Stomach (tissue), 4 donors: ENCODE measurements around the gene ARHGAP4.

Source experiments
- EP300 ChIP-seq: sonication (generic); formaldehyde crosslinking; IDR thresholded peaks from one replicate; pipeline ENCODE4 v1.6.1; 2017; ENCODE audit warnings: antibody characterized with exemption
- POLR2A ChIP-seq, 4 donors: fragments of 450-650 bp; IDR thresholded peaks; one replicate each; pipeline ENCODE4 v1.6.1; 2016; ENCODE audit warnings: antibody characterized with exemption in 4 of 4, control low read depth in 2 of 4, mild to moderate bottlenecking in 1 of 4, moderate library complexity in 1 of 4
- POLR2AphosphoS5 ChIP-seq, 3 donors: sonication (generic); formaldehyde crosslinking; IDR thresholded peaks; one replicate each; pipeline ENCODE4 v1.6.1; 2016; ENCODE audit warnings: antibody characterized with exemption in 3 of 3
- TF ChIP-seq, protein P1 (sequence below), 7 experiments: fragments of 450-650 bp in 4 of 7; fragments of 200-600 bp in 3 of 7; sonication (generic) in 3 of 7; IDR thresholded peaks; one replicate each; pipeline ENCODE4 v1.5.1; 2016 to 2019; ENCODE audit warnings: antibody characterized with exemption in 7 of 7, control low read depth in 2 of 7, mild to moderate bottlenecking in 1 of 7

DNA sequence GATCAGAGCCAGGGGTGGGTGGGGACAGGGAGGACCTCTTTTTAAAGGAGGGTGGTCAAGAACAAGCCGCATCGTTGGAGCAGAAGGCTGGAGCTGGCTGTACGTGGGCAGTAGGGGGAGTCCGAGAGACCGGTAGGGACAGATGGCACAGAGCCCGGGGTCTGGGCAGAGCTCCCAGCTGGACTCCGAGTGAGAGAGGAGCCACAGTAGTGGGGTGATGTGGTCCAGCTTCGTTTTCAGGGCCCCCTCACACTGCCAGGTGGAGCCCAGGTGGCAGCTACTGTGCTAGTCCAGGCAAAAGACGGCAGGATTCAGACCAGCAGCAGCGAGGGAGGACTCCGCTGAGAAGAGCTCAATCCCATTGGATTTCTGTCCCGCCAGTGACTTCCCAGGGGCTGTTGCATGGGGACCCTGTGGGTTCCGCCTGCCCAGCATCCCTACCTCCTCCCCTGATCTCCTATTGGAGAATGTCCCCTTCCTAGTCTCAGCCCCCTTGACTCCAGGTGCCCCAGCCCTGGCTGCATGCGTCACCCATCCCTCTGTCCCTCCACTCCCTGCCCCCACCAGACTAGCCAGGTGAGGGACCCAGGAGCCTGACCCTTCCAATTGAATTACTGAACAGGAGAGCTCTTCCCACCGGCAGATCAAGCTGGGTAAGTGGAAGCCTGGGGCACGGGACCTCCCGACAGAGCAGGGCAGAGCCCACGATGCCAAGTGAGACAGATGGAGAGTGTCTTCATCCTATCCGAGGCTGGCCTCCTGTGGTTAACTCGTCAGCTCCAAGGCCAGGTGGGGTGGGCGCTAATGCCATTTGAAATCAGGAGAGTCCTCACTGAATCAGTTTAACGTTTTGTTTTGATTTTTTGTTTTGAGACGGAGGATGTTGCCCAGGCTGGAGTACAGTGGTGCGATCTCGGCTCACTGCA is 2.9 kb downstream of the ARHGAP4 start:
- TF ChIP-seq, protein P1, sequence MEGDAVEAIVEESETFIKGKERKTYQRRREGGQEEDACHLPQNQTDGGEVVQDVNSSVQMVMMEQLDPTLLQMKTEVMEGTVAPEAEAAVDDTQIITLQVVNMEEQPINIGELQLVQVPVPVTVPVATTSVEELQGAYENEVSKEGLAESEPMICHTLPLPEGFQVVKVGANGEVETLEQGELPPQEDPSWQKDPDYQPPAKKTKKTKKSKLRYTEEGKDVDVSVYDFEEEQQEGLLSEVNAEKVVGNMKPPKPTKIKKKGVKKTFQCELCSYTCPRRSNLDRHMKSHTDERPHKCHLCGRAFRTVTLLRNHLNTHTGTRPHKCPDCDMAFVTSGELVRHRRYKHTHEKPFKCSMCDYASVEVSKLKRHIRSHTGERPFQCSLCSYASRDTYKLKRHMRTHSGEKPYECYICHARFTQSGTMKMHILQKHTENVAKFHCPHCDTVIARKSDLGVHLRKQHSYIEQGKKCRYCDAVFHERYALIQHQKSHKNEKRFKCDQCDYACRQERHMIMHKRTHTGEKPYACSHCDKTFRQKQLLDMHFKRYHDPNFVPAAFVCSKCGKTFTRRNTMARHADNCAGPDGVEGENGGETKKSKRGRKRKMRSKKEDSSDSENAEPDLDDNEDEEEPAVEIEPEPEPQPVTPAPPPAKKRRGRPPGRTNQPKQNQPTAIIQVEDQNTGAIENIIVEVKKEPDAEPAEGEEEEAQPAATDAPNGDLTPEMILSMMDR (IDR thresholded peaks at IDR 0.05) = peak in 4 of 7 experiments; percentile 23 to 48 (median 38)
- no peak for TF ChIP-seq POLR2A (IDR thresholded peaks at IDR 0.05)
- no peak for TF ChIP-seq POLR2AphosphoS5 (IDR thresholded peaks at IDR 0.05)
- TF ChIP-seq EP300 = no peak
